NOMO-1 treated with dmso at 0.1 percent for 144 hours (cell line): ENCODE data around the gene GPR155.

Experiments
- DNase-seq: peaks from one replicate; lab custom pipeline; 2025; ENCODE audit not compliant: unreplicated experiment; lab: John Stamatoyannopoulos, UW

GPR155 gene

GRCh38 chr2:174486563-174487107, at the start of gene GPR155:
GPR155 (minus strand) TSS chr2:174487029; CDS start chr2:174481956, 5,073 bp downstream.
- DNase-seq: peak; percentile 9

GRCh38 chr2:174535757-174536703, 49.2 kb upstream of the GPR155 start:
- DNase-seq: no peak

- DNase-seq: no peak
These were observed 48.3 kb upstream of the GPR155 start for GRCh38 chr2:174535083-174535482.

GRCh38 chr2:174529916-174530315, 43.1 kb upstream of the GPR155 start:
- DNase-seq: no peak

- no peak for DNase-seq
These were observed 41.1 kb upstream of the GPR155 start for GRCh38 chr2:174527959-174528358.

GRCh38 chr2:174527101-174527721, 40.4 kb upstream of the GPR155 start:
- DNase-seq: no peak

- DNase-seq: peak; percentile 63
These were observed 37.7 kb upstream of the GPR155 start for GRCh38 chr2:174524527-174524926.

- peak; percentile 35 for DNase-seq
These were observed 35.7 kb upstream of the GPR155 start for GRCh38 chr2:174522553-174522952.

- DNase-seq: no peak
These were observed 31.6 kb upstream of the GPR155 start for GRCh38 chr2:174518395-174518794.

GRCh38 chr2:174516501-174517378, 29.9 kb upstream of the GPR155 start:
- DNase-seq: no peak

- no peak for DNase-seq
These were observed 25.5 kb upstream of the GPR155 start for GRCh38 chr2:174512345-174512744.

GRCh38 chr2:174511580-174512260, 24.9 kb upstream of the GPR155 start:
- DNase-seq: no peak

- DNase-seq: no peak
These were observed 23.9 kb upstream of the GPR155 start for GRCh38 chr2:174510583-174511189.

- DNase-seq: no peak
These were observed 16.5 kb upstream of the GPR155 start for GRCh38 chr2:174503161-174503809.

GRCh38 chr2:174499371-174499770, 12.5 kb upstream of the GPR155 start:
- DNase-seq: no peak

GRCh38 chr2:174495365-174496012, 8.7 kb upstream of the GPR155 start:
- DNase-seq: no peak

GRCh38 chr2:174493549-174494331, 6.9 kb upstream of the GPR155 start:
- no peak for DNase-seq

GRCh38 chr2:174492963-174493431, 6.2 kb upstream of the GPR155 start:
- DNase-seq: peak; percentile 81
